Heart right ventricle (tissue), 16 donors: ENCODE data around the gene ALG12. TPM values are rescaled to one million over a fixed set of nuclear protein-coding genes. Genes with fewer than 3 reads are reported as not detected.

Source experiments
- ATAC-seq, 8 donors: fragments of 200-7000 bp; cut with Tn5 transposase; one replicate each; pipeline ENCODE4 v1.9.1; 2020; ENCODE audit warnings: mild to moderate bottlenecking in 8 of 8, moderate library complexity in 8 of 8, moderate number of reproducible peaks in 1 of 8
- DNase-seq, 2 donors: peaks; one replicate each; pipeline ENCODE4 v3.0.0-alpha.2; 2020
- H3K27ac ChIP-seq, 10 donors: fragments of 200-600 bp; sonication (generic) in 2 of 10; one replicate each; pipeline versions ENCODE4 v1.5.0 to v1.8.0; 2020 to 2022; ENCODE audit warnings: mild to moderate bottlenecking in 3 of 10
- H3K27me3 ChIP-seq, 7 donors: fragments of 200-600 bp; one replicate each; pipeline ENCODE4 v1.8.0; 2021 to 2022; ENCODE audit warnings: mild to moderate bottlenecking in 2 of 7
- H3K36me3 ChIP-seq, 9 donors: fragments of 200-600 bp; sonication (generic) in 1 of 9; one replicate each; pipeline versions ENCODE4 v1.5.0 to v1.8.0; 2020 to 2022; ENCODE audit warnings: mild to moderate bottlenecking in 2 of 9
- H3K4me1 ChIP-seq, 9 donors: fragments of 200-600 bp; sonication (generic) in 1 of 9; one replicate each; pipeline versions ENCODE4 v1.5.0 to v1.8.0; 2020 to 2022; ENCODE audit warnings: mild to moderate bottlenecking in 4 of 9
- H3K4me3 ChIP-seq, 10 donors: fragments of 200-600 bp; sonication (generic) in 2 of 10; one replicate each; pipeline versions ENCODE4 v1.5.0 to v1.8.0; 2020 to 2022; ENCODE audit warnings: mild to moderate bottlenecking in 7 of 10, moderate library complexity in 2 of 10
- H3K9me3 ChIP-seq, 11 donors: fragments of 200-600 bp in 10 of 11; sonication (generic) in 2 of 11; one replicate each; pipeline versions ENCODE4 v1.5.0 to v1.8.0; 2013 to 2022; ENCODE audit warnings: mild to moderate bottlenecking in 2 of 11, control low read depth in 1 of 11, moderate library complexity in 1 of 11
- CTCF ChIP-seq, 9 donors: fragments of 200-600 bp; sonication (generic) in 2 of 9; IDR thresholded peaks; one replicate each; pipeline versions ENCODE4 v1.5.0 to v1.8.0; 2021 to 2022; ENCODE audit warnings: antibody characterized with exemption in 9 of 9, mild to moderate bottlenecking in 5 of 9, moderate library complexity in 1 of 9
- WGBS, 2 donors: extraction: QIAGEN DNeasy Blood & Tissue Kit; methylation state at CpG; one replicate each; pipeline ENCODE4 v1.1.7; 2013; ENCODE audit warnings: inconsistent platforms in 1 of 2; 5-methylcytosine and 5-hydroxymethylcytosine counted together
- intact Hi-C, 10 donors: fragments of 100-400 bp; cut with DNase I; formaldehyde crosslinking; loops; one replicate each; pipeline versions ENCODE4 v1.11.1 to v1.14.2; 2022
- polyA plus RNA-seq, 2 donors: library from polyadenylated mRNA; stranded (reverse); fragments of 200-250 nt; gene quantifications; one replicate each; pipeline ENCODE4 v1.2.3, GENCODE V29; 2013
- total RNA-seq, 10 donors: library from RNA; stranded (reverse); fragmentation: NEBNext Ultra II Directional in 3 of 10; extraction: Animal tissue kit (Norgen Biotek cat#: 25700) in 3 of 10; gene quantifications; one replicate each; pipeline versions ENCODE4 v1.2.1 to v1.2.4, GENCODE V29; 2021 to 2023
- donor health status: Arrhythmogenic right ventricular cardiomyopathy.
- donor health status: ischemic (EF 13 %, LVEDD 7.1; RV severe dilation, severe dysfunction).
- donor health status: healthy with polysubstance abuse.
- donor health status: DM: no; HTN: yes; CAD: no.
- donor health status: DM: no; HTN: no; CAD: no.
- donor health status: ischemic (EF 25% LVEDD 6.9; RV normal size, moderate dysfunction).
- donor health status: ischemic (EF 25% LVEDD 5.7; RV mildly dilated, moderate dysfunction).
- donor health status: healthy.
- donor health status: DM: yes; HTN: yes; CAD: no.
- donor health status: Ischemic cardiomyopathy.
- donor health status: ischemic (EF 35%, LVEDD 5.7; RV mildly dilated, moderate dysfunction).
- donor health status: nonischemic (EF 11% LVEDD 7.7; RV severe dilation, severe dysfunction).
- donor health status: DM: yes; HTN: yes; CAD: no.
- donor health status: PGD.
- donor health status: ischemic (EF 29% LVEDD 5.4; RV normal size, mild dysfunction).
- donor health status: nonischemic (EF 23%, LVEDD 6.1; RV moderate dilation, normal function).

The ALG12 gene
- total and polyA plus RNA-seq, 12 donors, result 9.6 to 19.8 (median 14.1) TPM

GRCh38 chr22:49871482-49871881 lies 46.8 kb downstream of the ALG12 start:
- 98% methylated on average over 4 of the region's 4 CpGs for WGBS, 2 donors
- no peak for TF ChIP-seq CTCF (IDR thresholded peaks at IDR 0.05)
- Histone ChIP-seq H3K36me3 (peaks cover 0 to 20% (median 0%) of the 10 kb centered on the region in 9 donors), H3K9me3 (peaks cover 0 to 42% (median 10%) of the 10 kb centered on the region in 11 donors), H3K27ac (no peak overlapping the region), H3K4me3 (no peak overlapping the region), H3K27me3 (no peaks in the 10 kb centered on the region), H3K4me1 (peaks cover 0 to 6% (median 0%) of the 10 kb centered on the region in 9 donors)
- ATAC-seq (no peak), DNase-seq (no peak)
- intact Hi-C loops, result no loop called here

GRCh38 chr22:49869845-49870712 lies 48.2 kb downstream of the ALG12 start:
- ATAC-seq, result no peak
- no peak for DNase-seq
- 89% methylated on average over 14 of the region's 14 CpGs for WGBS, 2 donors
- H3K27me3 ChIP-seq, result no peaks in the 10 kb centered on the region
- H3K4me3 ChIP-seq, result no peak overlapping the region
- peaks cover 0 to 56% (median 22%) of the 10 kb centered on the region in 11 donors for H3K9me3 ChIP-seq
- no peak for TF ChIP-seq CTCF (IDR thresholded peaks at IDR 0.05)
- peaks cover 0 to 6% (median 0%) of the 10 kb centered on the region in 9 donors for H3K4me1 ChIP-seq
- intact Hi-C loops, result no loop called here
- no peak overlapping the region for H3K27ac ChIP-seq
- H3K36me3 ChIP-seq, result peaks cover 0 to 16% (median 0%) of the 10 kb centered on the region in 9 donors

GRCh38 chr22:49869086-49869830 lies 49.0 kb downstream of the ALG12 start:
- H3K4me1 ChIP-seq, result peaks cover 0 to 6% (median 0%) of the 10 kb centered on the region in 9 donors
- intact Hi-C loops, result no loop called here
- ATAC-seq (no peak), DNase-seq (no peak)
- no peak overlapping the region for H3K27ac ChIP-seq
- no peak overlapping the region for H3K4me3 ChIP-seq
- peaks cover 0 to 62% (median 22%) of the 10 kb centered on the region in 11 donors for H3K9me3 ChIP-seq
- H3K36me3 ChIP-seq, result peaks cover 0 to 16% (median 0%) of the 10 kb centered on the region in 9 donors
- WGBS, 2 donors, result 90 to 92% methylated on average over 17 of the region's 17 CpGs
- no peak for TF ChIP-seq CTCF (IDR thresholded peaks at IDR 0.05)
- no peaks in the 10 kb centered on the region for H3K27me3 ChIP-seq
